CD14-positive monocyte (primary cell): ENCODE results near the gene DOCK4. TPM values are rescaled to one million over a fixed set of nuclear protein-coding genes. Genes with fewer than 3 reads are reported as not detected.

Experiments
- DNase-seq, 3 donors: peaks; one replicate each; pipeline ENCODE4 v3.0.0-alpha.2; 2011 to 2022
- H2AFZ ChIP-seq: 2 replicates; pipeline ENCODE4 v1.6.0; 2012; ENCODE audit warnings: mild to moderate bottlenecking, low read depth, low read length, inconsistent platforms; ENCODE audit not compliant: insufficient read depth, poor library complexity, severe bottlenecking
- H3K27ac ChIP-seq, 2 donors: 1 replicate in 1 of 2; 2 replicates in 1 of 2; pipeline ENCODE4 v1.5.1; 2012 to 2013; ENCODE audit warnings: low read length in 2 of 2, control low read depth in 1 of 2, inconsistent platforms in 1 of 2, low read depth in 1 of 2, mild to moderate bottlenecking in 1 of 2
- H3K27me3 ChIP-seq, 2 donors: one replicate each; pipeline versions ENCODE4 v1.6.0 to v1.6.1; 2011 to 2013; ENCODE audit warnings: low read length in 2 of 2; ENCODE audit not compliant: control insufficient read depth in 2 of 2, insufficient read depth in 2 of 2
- H3K36me3 ChIP-seq, 2 donors: replicated peaks in 1 of 2; 1 replicate in 1 of 2; 2 replicates in 1 of 2; pipeline versions ENCODE4 v1.5.1 to v1.6.1; 2012 to 2013; ENCODE audit warnings: low read length in 2 of 2, control low read depth in 1 of 2, inconsistent platforms in 1 of 2, mild to moderate bottlenecking in 1 of 2; ENCODE audit not compliant: insufficient read depth in 2 of 2, control insufficient read depth in 1 of 2
- H3K4me1 ChIP-seq, 2 donors: 1 replicate in 1 of 2; 2 replicates in 1 of 2; pipeline versions ENCODE4 v1.5.1 to v1.6.1; 2012 to 2013; ENCODE audit warnings: low read length in 2 of 2, control low read depth in 1 of 2, inconsistent platforms in 1 of 2, mild to moderate bottlenecking in 1 of 2, moderate library complexity in 1 of 2; ENCODE audit not compliant: insufficient read depth in 2 of 2, control insufficient read depth in 1 of 2
- H3K4me2 ChIP-seq: replicated peaks from 2 replicates; pipeline ENCODE3; 2012; ENCODE audit warnings: low read length, moderate library complexity, mild to moderate bottlenecking; ENCODE audit not compliant: poor library complexity, severe bottlenecking; ENCODE audit errors: extremely low read depth
- H3K4me3 ChIP-seq, 3 experiments: fragments of 200-600 bp in 1 of 3; sonication (generic) in 1 of 3; replicated peaks in 1 of 3; 1 replicate in 2 of 3; 2 replicates in 1 of 3; pipeline ENCODE4 v1.5.1; 2011 to 2013; ENCODE audit warnings: low read length in 3 of 3, mild to moderate bottlenecking in 3 of 3, control low read depth in 2 of 3, low read depth in 2 of 3, inconsistent platforms in 1 of 3, moderate library complexity in 1 of 3
- H3K79me2 ChIP-seq: 2 replicates; pipeline ENCODE4 v1.6.0; 2012; ENCODE audit warnings: mild to moderate bottlenecking, control low read depth, inconsistent platforms, low read length, moderate library complexity; ENCODE audit not compliant: insufficient read depth
- H3K9ac ChIP-seq: 2 replicates; pipeline ENCODE4 v1.6.0; 2017; ENCODE audit warnings: low read length, mild to moderate bottlenecking; ENCODE audit not compliant: insufficient read depth, poor library complexity, severe bottlenecking
- H3K9me3 ChIP-seq, 2 donors: replicated peaks in 1 of 2; 1 replicate in 1 of 2; 2 replicates in 1 of 2; pipeline versions ENCODE4 v1.5.1 to v1.6.1; 2012 to 2013; ENCODE audit warnings: low read length in 2 of 2, control low read depth in 1 of 2; ENCODE audit not compliant: control insufficient read depth in 1 of 2, insufficient read depth in 1 of 2
- H4K20me1 ChIP-seq: 2 replicates; pipeline ENCODE4 v1.6.0; 2012; ENCODE audit warnings: mild to moderate bottlenecking, low read length, control low read depth, moderate library complexity; ENCODE audit not compliant: insufficient read depth
- H3K27ac Mint-ChIP-seq, 7 donors: one replicate each; pipeline ENCODE4 v1.8.0; 2020; ENCODE audit warnings: mild to moderate bottlenecking in 7 of 7, mixed read lengths in 7 of 7, moderate library complexity in 6 of 7, inconsistent platforms in 2 of 7
- H3K27me3 Mint-ChIP-seq, 3 donors: one replicate each; pipeline ENCODE4 v1.8.0; 2021 to 2022; ENCODE audit warnings: low read depth in 3 of 3, mild to moderate bottlenecking in 3 of 3, mixed read lengths in 3 of 3, moderate library complexity in 3 of 3, inconsistent platforms in 1 of 3
- H3K36me3 Mint-ChIP-seq, 2 donors: one replicate each; pipeline ENCODE4 v1.8.0; 2020; ENCODE audit warnings: mixed read lengths in 2 of 2, inconsistent platforms in 1 of 2, mild to moderate bottlenecking in 1 of 2
- H3K4me1 Mint-ChIP-seq: one replicate; pipeline ENCODE4 v1.8.0; 2020; ENCODE audit warnings: mild to moderate bottlenecking, mixed read lengths
- H3K4me3 Mint-ChIP-seq, 2 donors: one replicate each; pipeline ENCODE4 v1.8.0; 2020; ENCODE audit warnings: mild to moderate bottlenecking in 2 of 2, mixed read lengths in 2 of 2, moderate library complexity in 1 of 2
- H3K9me3 Mint-ChIP-seq, 7 donors: one replicate each; pipeline ENCODE4 v1.8.0; 2020 to 2022; ENCODE audit warnings: mixed read lengths in 7 of 7, mild to moderate bottlenecking in 6 of 7, moderate library complexity in 6 of 7, inconsistent platforms in 2 of 7
- CTCF ChIP-seq: fragments of 200-600 bp; IDR thresholded peaks from one replicate; pipeline ENCODE4 v1.8.0; 2022; ENCODE audit warnings: antibody characterized with exemption, mild to moderate bottlenecking
- WGBS: methylation state at CpG from one replicate; pipeline ENCODE4 v1.1.5; 2013; ENCODE audit warnings: missing lambda C conversion rate; ENCODE audit not compliant: insufficient coverage; 5-methylcytosine and 5-hydroxymethylcytosine counted together
- intact Hi-C, 2 donors: fragments of 100-400 bp; cut with micrococcal nuclease; formaldehyde crosslinking; loops; one replicate each; pipeline versions ENCODE4 v1.15.0 to v1.15.1; 2023
- polyA plus RNA-seq, 3 donors: library from polyadenylated mRNA; depleted of rRNA in 1 of 3; unstranded in 2 of 3; stranded (reverse) in 1 of 3; fragments of 300-500 nt in 2 of 3; fragments of >200 nt in 1 of 3; fragmentation: Illumina TruSeq in 2 of 3; gene quantifications; 1 replicate in 2 of 3; 2 replicates in 1 of 3; pipeline ENCODE4 v1.2.3, GENCODE V29; 2012 to 2021

Gene DOCK4
- polyA plus RNA-seq, 3 donors = 1.3 to 5.0 (median 2.7) TPM

GRCh38 chr7:112254709-112255387 lies 48.6 kb upstream of the DOCK4 start:
- Histone ChIP-seq H3K27ac (no peak overlapping the region), H2AFZ (no peak overlapping the region), H3K4me2 (no peak overlapping the region), H3K36me3 (no peaks in the 10 kb centered on the region), H3K27me3 (no peaks in the 10 kb centered on the region), H3K9ac (no peak overlapping the region), H3K4me1 (no peaks in the 10 kb centered on the region), H3K79me2 (no peaks in the 10 kb centered on the region), H3K9me3 (no peaks in the 10 kb centered on the region), H3K4me3 (no peak overlapping the region), H4K20me1 (peaks cover 50% of the 10 kb centered on the region)
- Mint-ChIP-seq H3K27ac (no peak overlapping the region), H3K27me3 (peaks cover 0 to 3% (median 1%) of the 10 kb centered on the region in 3 donors), H3K4me1 (peaks cover 5% of the 10 kb centered on the region), H3K36me3 (no peaks in the 10 kb centered on the region), H3K9me3 (no peaks in the 10 kb centered on the region), H3K4me3 (no peak overlapping the region)
- intact Hi-C loops = no loop called here
- DNase-seq = no peak
- WGBS = 100% methylated on average over 3 of the region's 6 CpGs
- no peak for TF ChIP-seq CTCF

- intact Hi-C loops = no loop called here
These were observed 48.0 kb upstream of the DOCK4 start for GRCh38 chr7:112254156-112254555.

More at GRCh38 chr7:112254156-112254555, 48.0 kb upstream of the DOCK4 start:
- H3K27ac ChIP-seq = no peak overlapping the region
- H3K4me1 Mint-ChIP-seq = peaks cover 5% of the 10 kb centered on the region
- no peak overlapping the region for H3K4me3 Mint-ChIP-seq
- H2AFZ ChIP-seq = no peak overlapping the region
- no peak for DNase-seq
- H3K9ac ChIP-seq = no peak overlapping the region
- no peaks in the 10 kb centered on the region for H3K9me3 ChIP-seq
- H3K4me1 ChIP-seq = no peaks in the 10 kb centered on the region
- no peaks in the 10 kb centered on the region for H3K27me3 ChIP-seq
- H3K27me3 Mint-ChIP-seq = peaks cover 0 to 3% (median 1%) of the 10 kb centered on the region in 3 donors
- no peaks in the 10 kb centered on the region for H3K9me3 Mint-ChIP-seq
- no peaks in the 10 kb centered on the region for H3K36me3 Mint-ChIP-seq
- TF ChIP-seq CTCF = no peak
- H3K27ac Mint-ChIP-seq = no peak overlapping the region
- H3K36me3 ChIP-seq = no peaks in the 10 kb centered on the region
- peaks cover 49% of the 10 kb centered on the region for H4K20me1 ChIP-seq
- no peaks in the 10 kb centered on the region for H3K79me2 ChIP-seq
- H3K4me2 ChIP-seq = no peak overlapping the region
- WGBS = 86% methylated on average over 1 of the region's 1 CpG
- no peak overlapping the region for H3K4me3 ChIP-seq
